Measurements from ENCODE around the gene COX8C. TPM values are rescaled to one million over a fixed set of nuclear protein-coding genes. Genes with fewer than 3 reads are reported as not detected.

The COX8C gene
- total RNA-seq, 2 experiments from 2014 or later = not detected

DNA sequence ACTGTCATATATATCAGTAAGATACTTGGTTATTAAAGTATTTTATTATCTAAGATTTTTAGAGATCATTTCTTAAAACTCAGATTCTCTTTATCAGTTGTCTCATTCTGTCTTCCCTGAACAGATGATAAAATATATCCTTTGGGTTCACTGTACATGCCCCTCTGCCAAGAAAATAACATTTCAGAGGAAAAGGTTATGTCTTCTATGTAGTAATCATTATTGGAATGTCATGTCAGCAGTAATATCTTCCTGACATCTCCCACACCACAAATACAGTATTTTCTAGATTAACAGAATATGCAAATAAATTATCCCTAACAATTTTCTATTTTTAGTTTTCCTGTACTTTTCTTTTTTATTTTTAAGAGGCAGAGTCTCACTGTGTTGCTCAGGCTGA, 40.2 kb upstream of the COX8C start:
- H3K9me2 ChIP-seq (ENCODE audit: insufficient read depth, low read length) = no peaks in the 10 kb centered on the region
- no peak overlapping the region for H3K4me3 ChIP-seq (ENCODE audit: low read depth, low read length, poor library complexity, severe bottlenecking)
- ChIA-PET POLR2A (no interaction called here), CTCF (ENCODE audit: unreplicated experiment) (no interaction called here)
- no peak overlapping the region for H2AFZ ChIP-seq (ENCODE audit: low read length)
- intact Hi-C loops (cut with micrococcal nuclease; ENCODE audit: unreplicated experiment) = no loop called here
- H3K27ac ChIP-seq (ENCODE audit: low read depth, low read length, poor library complexity, severe bottlenecking) = no peak overlapping the region
- peaks cover 8% of the 10 kb centered on the region; the same call in 1 of the 2 replicates for H3K79me2 ChIP-seq (ENCODE audit: insufficient read depth, low read depth, low read length)
- no peaks in the 10 kb centered on the region for H3K9me3 ChIP-seq (ENCODE audit: low read length)
- no peaks in the 10 kb centered on the region for H3K4me1 ChIP-seq (ENCODE audit: insufficient read depth, low read length, poor library complexity, severe bottlenecking)
- H3K4me2 ChIP-seq (ENCODE audit: low read length) = no peak overlapping the region
- DNase-seq (ENCODE audit: low spot score) = no peak
- BruUV-seq (replicated peaks) = no TSS peak
- TF ChIP-seq, protein P1, sequence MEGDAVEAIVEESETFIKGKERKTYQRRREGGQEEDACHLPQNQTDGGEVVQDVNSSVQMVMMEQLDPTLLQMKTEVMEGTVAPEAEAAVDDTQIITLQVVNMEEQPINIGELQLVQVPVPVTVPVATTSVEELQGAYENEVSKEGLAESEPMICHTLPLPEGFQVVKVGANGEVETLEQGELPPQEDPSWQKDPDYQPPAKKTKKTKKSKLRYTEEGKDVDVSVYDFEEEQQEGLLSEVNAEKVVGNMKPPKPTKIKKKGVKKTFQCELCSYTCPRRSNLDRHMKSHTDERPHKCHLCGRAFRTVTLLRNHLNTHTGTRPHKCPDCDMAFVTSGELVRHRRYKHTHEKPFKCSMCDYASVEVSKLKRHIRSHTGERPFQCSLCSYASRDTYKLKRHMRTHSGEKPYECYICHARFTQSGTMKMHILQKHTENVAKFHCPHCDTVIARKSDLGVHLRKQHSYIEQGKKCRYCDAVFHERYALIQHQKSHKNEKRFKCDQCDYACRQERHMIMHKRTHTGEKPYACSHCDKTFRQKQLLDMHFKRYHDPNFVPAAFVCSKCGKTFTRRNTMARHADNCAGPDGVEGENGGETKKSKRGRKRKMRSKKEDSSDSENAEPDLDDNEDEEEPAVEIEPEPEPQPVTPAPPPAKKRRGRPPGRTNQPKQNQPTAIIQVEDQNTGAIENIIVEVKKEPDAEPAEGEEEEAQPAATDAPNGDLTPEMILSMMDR (conservative IDR thresholded peaks at IDR 0.05; ENCODE audit: low read length) = no peak
- no peak for TF ChIP-seq EZH2phosphoT487 (IDR thresholded peaks at IDR 0.05; ENCODE audit: borderline replicate concordance, low read depth, low read length)
- H3K36me3 ChIP-seq (ENCODE audit: insufficient read depth, low read length) = no peaks in the 10 kb centered on the region
- H4K20me1 ChIP-seq (ENCODE audit: insufficient read depth, low read length) = peaks cover 17% of the 10 kb centered on the region

DNA sequence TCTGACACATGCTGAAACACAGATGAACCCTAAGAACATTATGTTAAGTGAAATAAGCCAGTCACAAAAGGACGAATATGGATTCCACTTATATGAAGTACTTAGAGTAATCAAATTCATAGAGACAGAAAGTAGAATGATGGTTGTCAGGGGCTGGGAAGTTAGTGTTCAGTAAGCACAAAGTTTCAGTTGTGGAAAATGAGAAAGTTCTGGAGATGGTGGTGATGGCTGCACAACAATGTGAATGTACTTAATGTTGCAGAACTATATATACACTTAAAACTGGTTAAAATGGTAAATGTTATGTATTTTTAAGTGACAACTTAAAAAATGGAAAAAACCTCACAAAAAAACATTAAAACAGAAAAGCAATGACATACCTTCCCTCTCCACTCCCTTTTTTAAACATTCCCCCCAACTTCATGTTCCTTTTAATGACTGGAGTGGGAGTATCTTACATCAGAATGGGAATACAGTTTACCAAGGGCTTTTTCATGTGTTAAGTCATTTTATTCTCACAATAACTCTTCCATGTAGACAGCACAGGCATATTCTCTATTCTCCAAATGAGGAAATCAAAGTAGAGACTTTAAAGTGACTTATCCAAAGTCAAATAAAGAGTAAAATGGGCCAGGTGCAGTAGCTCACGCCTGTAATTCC, 38.2 kb upstream of the COX8C start:
- TF ChIP-seq EZH2phosphoT487 (IDR thresholded peaks at IDR 0.05; ENCODE audit: borderline replicate concordance, low read depth, low read length) = no peak
- TF ChIP-seq, protein P1 (conservative IDR thresholded peaks at IDR 0.05; ENCODE audit: low read length) = no peak
- intact Hi-C loops (cut with micrococcal nuclease; ENCODE audit: unreplicated experiment) = no loop called here
- POLR2A ChIA-PET = interaction anchor here (0.7 kb wide), 1 partner anchor 22 kb away, joined by 6 read pairs; no protein-coding TSS in a partner anchor
- Histone ChIP-seq H3K27ac (ENCODE audit: low read depth, low read length, poor library complexity, severe bottlenecking) (no peak overlapping the region), H4K20me1 (ENCODE audit: insufficient read depth, low read length) (peaks cover 17% of the 10 kb centered on the region), H3K4me2 (ENCODE audit: low read length) (no peak overlapping the region), H2AFZ (ENCODE audit: low read length) (no peak overlapping the region), H3K4me1 (ENCODE audit: insufficient read depth, low read length, poor library complexity, severe bottlenecking) (no peaks in the 10 kb centered on the region), H3K79me2 (ENCODE audit: insufficient read depth, low read depth, low read length) (peaks cover 13% of the 10 kb centered on the region), H3K9me3 (ENCODE audit: low read length) (no peaks in the 10 kb centered on the region), H3K9me2 (ENCODE audit: insufficient read depth, low read length) (no peaks in the 10 kb centered on the region), H3K36me3 (ENCODE audit: insufficient read depth, low read length) (no peaks in the 10 kb centered on the region), H3K4me3 (ENCODE audit: low read depth, low read length, poor library complexity, severe bottlenecking) (no peak overlapping the region)
- CTCF ChIA-PET (ENCODE audit: unreplicated experiment) = no interaction called here
- DNase-seq (ENCODE audit: low spot score) = no peak
- no TSS peak for BruUV-seq (replicated peaks)

DNA sequence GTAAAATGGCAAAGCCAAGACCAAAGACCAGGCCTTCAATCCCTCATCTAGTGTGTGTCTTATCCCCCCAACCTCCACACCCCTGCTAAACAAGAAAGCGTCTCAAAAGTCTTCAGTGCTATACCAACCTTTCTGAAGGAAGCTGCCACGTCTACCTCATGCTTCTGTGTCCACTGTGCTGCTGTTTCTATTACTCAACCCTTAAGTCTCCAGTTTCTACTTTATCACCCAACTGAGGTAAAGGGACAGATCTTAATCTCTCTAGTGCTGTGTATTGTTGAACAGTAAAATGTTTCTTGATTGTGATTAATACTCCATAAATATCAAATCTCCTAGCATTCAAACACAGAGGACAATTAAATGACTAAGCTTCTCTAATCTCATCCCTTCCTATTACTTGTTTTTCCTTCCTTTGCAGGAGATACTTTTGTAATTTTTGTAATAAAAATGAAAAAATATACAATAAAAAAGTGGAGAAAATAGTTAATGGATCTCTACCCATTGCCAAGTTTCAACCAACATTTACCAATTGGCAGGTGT, 37.5 kb upstream of the COX8C start:
- intact Hi-C loops (cut with micrococcal nuclease; ENCODE audit: unreplicated experiment) = no loop called here
- no peak for DNase-seq (ENCODE audit: low spot score)
- H3K9me3 ChIP-seq (ENCODE audit: low read length) = no peaks in the 10 kb centered on the region
- TF ChIP-seq, protein P1 (conservative IDR thresholded peaks at IDR 0.05; ENCODE audit: low read length) = no peak
- POLR2A ChIA-PET = interaction anchor here (0.6 to 0.7 kb wide), 3 partner anchors 21 to 1693 kb away, joined by 3 to 6 read pairs (median 3); no protein-coding TSS in a partner anchor
- no TSS peak for BruUV-seq (replicated peaks)
- peaks cover 17% of the 10 kb centered on the region for H4K20me1 ChIP-seq (ENCODE audit: insufficient read depth, low read length)
- peaks cover 13% of the 10 kb centered on the region for H3K79me2 ChIP-seq (ENCODE audit: insufficient read depth, low read depth, low read length)
- CTCF ChIA-PET (ENCODE audit: unreplicated experiment) = no interaction called here
- H3K4me3 ChIP-seq (ENCODE audit: low read depth, low read length, poor library complexity, severe bottlenecking) = no peak overlapping the region
- H2AFZ ChIP-seq (ENCODE audit: low read length) = no peak overlapping the region
- H3K4me2 ChIP-seq (ENCODE audit: low read length) = no peak overlapping the region
- no peaks in the 10 kb centered on the region for H3K36me3 ChIP-seq (ENCODE audit: insufficient read depth, low read length)
- no peaks in the 10 kb centered on the region for H3K4me1 ChIP-seq (ENCODE audit: insufficient read depth, low read length, poor library complexity, severe bottlenecking)
- no peak overlapping the region for H3K27ac ChIP-seq (ENCODE audit: low read depth, low read length, poor library complexity, severe bottlenecking)
- H3K9me2 ChIP-seq (ENCODE audit: insufficient read depth, low read length) = no peaks in the 10 kb centered on the region
